ENCODE results near the gene NOS1AP.
"Not testable (repeated sequence)": the region's sequence is repeated elsewhere in the genome, so short reads cannot be mapped to it uniquely, and the experiment has no call there.

The NOS1AP gene

GRCh38 chr1:162069334-162070093, at the start of gene NOS1AP:
Gene NOS1AP (plus strand): TSS chr1:162069691. CDS start chr1:162070178, 487 bp downstream.
- peak; percentile 78 for DNase-seq (ENCODE audit: low spot score)

- DNase-seq (ENCODE audit: low spot score), result no peak
Observed at GRCh38 chr1:162020150-162020549, 49.3 kb upstream of the NOS1AP start.

- DNase-seq (ENCODE audit: low spot score), result no peak
Observed at GRCh38 chr1:162021124-162021523, 48.4 kb upstream of the NOS1AP start.

GRCh38 chr1:162022626-162023025, 46.9 kb upstream of the NOS1AP start:
- DNase-seq (ENCODE audit: low spot score), result no peak

- no peak for DNase-seq (ENCODE audit: low spot score)
Observed at GRCh38 chr1:162023181-162023546, 46.3 kb upstream of the NOS1AP start.

GRCh38 chr1:162023547-162024501, 45.7 kb upstream of the NOS1AP start, which contains the start of gene OLFML2B:
Gene OLFML2B (minus strand): TSS chr1:162023869. CDS start chr1:162023430, 439 bp downstream.
- DNase-seq (ENCODE audit: low spot score), result peak; percentile 28

DNA sequence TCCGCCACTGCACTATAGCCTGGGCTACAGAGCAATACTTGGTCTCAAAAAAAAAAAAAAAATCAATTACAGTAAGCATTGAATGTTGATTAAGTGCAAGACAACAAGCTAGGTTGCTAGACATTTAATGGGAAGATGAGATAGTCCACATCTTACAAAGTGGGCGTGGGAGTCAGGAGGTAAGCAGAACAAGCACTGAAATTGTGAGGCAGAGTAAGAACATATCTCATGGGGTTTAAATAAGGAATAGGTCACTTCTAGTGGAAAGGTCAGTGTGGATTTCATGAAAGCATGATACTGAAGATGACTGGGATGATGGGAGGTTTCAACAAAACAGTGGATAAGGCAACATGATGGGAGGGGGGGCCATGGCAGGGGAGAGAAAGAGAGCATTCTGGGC, 44.0 kb upstream of the NOS1AP start:
- DNase-seq (ENCODE audit: low spot score), result no peak

DNA sequence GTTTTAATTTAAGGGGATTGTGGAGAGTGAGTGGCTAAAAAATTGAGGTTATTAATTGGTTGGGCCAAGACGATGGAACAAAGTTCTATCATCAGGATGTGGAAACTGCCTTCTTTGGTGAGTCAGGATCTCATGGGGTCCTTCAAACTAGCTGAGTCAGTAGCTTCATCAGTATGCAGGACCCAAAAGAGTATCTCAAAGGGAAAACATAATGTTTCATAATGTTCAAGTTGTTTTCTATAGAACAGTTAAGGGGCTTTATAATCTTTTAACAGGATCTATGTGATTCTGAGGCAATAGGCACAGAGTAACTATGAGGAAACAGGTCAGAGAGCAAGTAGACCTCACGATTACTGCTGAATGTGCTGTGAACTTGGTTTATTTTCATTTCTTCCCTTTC, 42.6 kb upstream of the NOS1AP start:
- DNase-seq (ENCODE audit: low spot score), result no peak

DNA sequence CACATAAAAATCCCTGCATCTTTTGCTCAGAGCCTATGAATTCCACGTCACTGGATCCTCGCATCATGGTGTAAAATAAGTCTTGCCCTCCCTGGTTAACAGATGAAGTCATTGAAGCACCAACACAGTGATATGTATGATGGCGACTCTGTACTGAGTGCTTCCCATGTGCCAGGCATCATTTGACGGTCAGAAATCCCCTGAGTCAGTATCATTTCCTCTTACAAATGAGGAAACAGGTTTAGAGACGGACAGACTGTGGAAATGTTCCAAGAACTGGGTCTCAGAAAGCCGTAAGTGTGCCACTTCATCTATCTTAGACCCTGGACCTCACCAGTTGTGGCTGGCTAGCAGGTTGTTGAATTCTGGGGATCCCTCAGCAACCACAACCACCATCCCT, 40.8 kb upstream of the NOS1AP start:
- peak; percentile 39 for DNase-seq (ENCODE audit: low spot score)

GRCh38 chr1:162029157-162029556, 40.3 kb upstream of the NOS1AP start:
- no peak for DNase-seq (ENCODE audit: low spot score)

DNA sequence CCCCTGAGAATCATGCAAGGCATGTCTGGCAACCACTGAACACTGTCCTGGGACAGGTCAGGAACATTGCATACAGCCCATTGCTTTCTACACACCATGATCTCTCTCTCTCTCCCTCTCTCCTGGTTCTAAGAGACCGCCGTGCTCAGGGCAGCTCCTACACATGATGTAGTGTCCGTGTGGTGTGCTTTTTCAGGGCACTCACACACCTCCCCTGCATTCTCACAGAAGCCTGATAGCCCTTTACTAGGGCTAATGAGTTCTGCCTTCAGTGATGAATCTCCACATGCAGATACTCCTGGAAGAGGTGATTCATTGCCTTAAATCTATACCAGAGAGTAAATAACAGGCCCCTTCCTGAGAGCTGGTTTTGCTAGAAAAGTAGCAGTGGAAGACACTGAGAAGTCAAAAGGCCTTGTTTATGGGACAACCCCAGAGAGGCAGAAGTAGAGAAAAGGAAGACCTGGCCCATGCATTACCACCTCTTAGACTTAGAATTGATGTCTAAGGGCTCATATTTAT, 38.7 kb upstream of the NOS1AP start:
- DNase-seq (ENCODE audit: low spot score), result no peak

DNA sequence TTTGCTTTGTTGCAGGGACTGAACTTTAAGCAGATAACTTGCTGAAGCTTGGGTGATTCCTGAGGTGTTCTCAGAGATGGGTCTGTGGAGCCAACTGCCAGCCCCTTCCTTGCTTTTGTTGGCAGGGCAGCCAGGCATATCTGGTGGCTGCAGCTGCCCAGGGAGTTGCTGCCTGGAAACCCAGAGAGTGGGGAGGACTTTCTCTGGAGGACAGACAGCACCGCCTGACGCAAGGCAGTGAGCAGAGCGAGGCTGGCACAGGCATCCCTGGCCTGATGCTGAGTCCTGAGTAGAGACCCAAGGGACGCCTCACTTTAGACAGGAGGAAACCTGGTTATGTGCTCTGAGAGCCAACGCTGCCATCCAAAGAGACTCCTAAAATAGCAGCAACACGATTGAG, 36.1 kb upstream of the NOS1AP start:
- peak; percentile 25 for DNase-seq (ENCODE audit: low spot score)

DNA sequence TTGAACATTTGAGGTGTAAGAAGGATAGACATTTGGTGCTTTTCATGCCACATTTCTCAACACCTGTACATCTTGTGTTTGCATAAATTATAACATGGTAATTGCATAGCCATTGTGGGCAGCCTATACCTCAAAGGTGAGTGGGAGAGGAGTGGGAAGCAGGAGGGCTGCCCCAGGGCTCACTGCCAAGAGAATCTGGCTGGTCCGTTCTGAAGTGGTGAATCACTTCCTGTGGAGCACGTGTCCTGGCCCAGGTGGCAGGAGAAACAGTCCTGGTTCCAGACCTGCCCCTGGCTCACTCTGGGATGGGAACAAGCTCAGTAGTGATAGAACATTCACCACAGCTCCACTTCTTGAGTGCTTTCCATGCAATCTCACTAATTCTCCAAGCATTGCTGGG, 34.2 kb upstream of the NOS1AP start:
- DNase-seq (ENCODE audit: low spot score), result no peak

- DNase-seq (ENCODE audit: low spot score), result no peak
Observed at GRCh38 chr1:162036163-162036562, 33.3 kb upstream of the NOS1AP start.

DNA sequence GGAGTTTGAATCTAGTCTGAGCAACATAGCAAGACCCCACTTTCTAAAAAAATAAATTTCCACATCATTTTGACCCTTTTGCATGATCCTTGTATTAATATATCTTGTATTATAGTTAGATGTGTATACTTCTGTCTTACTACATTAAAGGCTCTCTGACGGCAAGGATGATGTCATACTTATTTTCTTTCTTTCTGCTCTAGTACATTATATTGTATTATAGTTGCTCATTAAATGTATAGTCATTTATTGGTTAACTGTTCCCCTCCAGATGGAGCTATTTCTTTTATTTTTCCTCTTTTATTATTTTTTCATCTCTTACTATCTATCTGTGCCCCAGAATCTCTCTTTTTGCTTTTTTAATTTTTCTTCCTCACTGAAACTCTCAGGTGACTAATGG, 30.9 kb upstream of the NOS1AP start:
- no peak for DNase-seq (ENCODE audit: low spot score)

DNA sequence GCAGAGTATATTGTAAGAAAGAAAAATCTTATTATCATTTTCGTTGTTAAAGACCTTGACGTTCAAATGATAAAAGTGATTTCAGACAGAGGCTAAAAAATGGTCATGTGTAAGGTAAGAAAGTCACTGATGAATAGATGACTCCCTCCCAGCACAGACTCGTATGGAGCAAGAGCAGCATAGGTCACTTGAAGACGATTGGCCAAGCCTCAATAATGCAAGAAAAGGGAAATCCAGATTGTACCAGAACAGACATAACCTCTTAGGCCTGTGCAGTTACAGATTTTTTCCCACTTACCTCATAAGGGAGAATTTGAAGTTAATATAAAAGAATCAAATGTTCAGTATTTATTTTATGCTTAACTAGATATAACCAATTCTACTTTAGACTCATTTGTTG, 29.5 kb upstream of the NOS1AP start:
- DNase-seq (ENCODE audit: low spot score), result no peak

- DNase-seq (ENCODE audit: low spot score), result no peak
Observed at GRCh38 chr1:162040657-162041056, 28.8 kb upstream of the NOS1AP start.

DNA sequence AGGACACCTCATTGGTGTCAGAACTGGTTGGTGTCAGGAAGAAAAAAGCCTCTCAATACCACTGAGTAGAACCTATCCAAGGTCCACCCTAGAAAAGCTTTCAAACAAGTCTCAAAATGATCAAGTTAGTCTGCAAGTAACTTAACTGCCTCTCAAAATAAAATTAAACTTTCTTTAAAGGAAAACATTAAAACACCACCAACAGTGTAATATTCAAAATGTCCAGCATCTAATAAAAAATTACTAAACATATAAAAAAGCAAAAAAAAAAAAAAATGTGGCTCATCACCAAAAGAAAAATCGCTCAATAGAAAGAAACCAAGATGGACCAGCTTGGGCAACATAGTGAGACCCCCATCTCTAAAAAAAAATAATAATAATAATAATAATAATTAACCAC, 27.1 kb upstream of the NOS1AP start:
- DNase-seq (ENCODE audit: low spot score), result no peak

GRCh38 chr1:162046921-162047320, 22.6 kb upstream of the NOS1AP start:
- no peak for DNase-seq (ENCODE audit: low spot score)

GRCh38 chr1:162053949-162054348, 15.5 kb upstream of the NOS1AP start:
- not testable (repeated sequence) for DNase-seq (ENCODE audit: low spot score)

DNA sequence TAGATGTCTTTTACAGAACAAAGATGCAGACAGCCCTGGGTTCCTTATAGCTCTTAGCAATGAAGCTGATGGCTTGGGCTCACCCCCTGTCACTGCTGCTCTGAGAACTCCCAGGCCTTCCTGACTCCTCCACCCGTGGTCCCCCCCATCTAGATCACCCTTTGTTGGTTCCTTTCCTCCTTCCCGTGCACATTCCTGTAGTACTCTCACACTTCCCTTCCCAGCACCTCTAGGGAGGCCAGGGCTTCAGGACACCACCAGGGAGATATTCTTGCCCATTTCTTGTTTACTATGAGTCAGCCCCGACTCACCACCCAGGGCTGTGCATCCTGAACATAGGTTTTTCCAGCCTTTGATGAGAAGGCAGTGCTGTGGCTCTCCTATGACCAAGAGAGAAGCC, 14.4 kb upstream of the NOS1AP start:
- DNase-seq (ENCODE audit: low spot score), result no peak

- DNase-seq (ENCODE audit: low spot score), result peak; percentile 58
Observed at GRCh38 chr1:162056043-162056442, 13.4 kb upstream of the NOS1AP start.

- DNase-seq (ENCODE audit: low spot score), result no peak
Observed at GRCh38 chr1:162056579-162056978, 12.9 kb upstream of the NOS1AP start.
